GM18867 (cell line): Measurements from ENCODE around the gene FMN2.

ENCODE experiments used
- ATAC-seq: cut with Tn5 transposase; IDR thresholded peaks from one replicate; pipeline ENCODE4 v1.9.1; 2021; ENCODE audit warnings: mild to moderate bottlenecking, moderate library complexity; ENCODE audit not compliant: unreplicated experiment

FMN2 gene

GRCh38 chr1:240091614-240092300, at the start of gene FMN2:
TSS of gene FMN2 (plus strand) at chr1:240091883. CDS start at chr1:240092110, 227 bp downstream.
- ATAC-seq: no peak

- no peak for ATAC-seq
These were observed 47.1 kb upstream of the FMN2 start for GRCh38 chr1:240044620-240045019.

- ATAC-seq: no peak
These were observed 45.7 kb upstream of the FMN2 start for GRCh38 chr1:240046000-240046399.

GRCh38 chr1:240054109-240054701, 37.5 kb upstream of the FMN2 start:
- ATAC-seq: no peak

- no peak for ATAC-seq
These were observed 35.7 kb upstream of the FMN2 start for GRCh38 chr1:240055936-240056335.

- ATAC-seq: no peak
These were observed 35.3 kb upstream of the FMN2 start for GRCh38 chr1:240056350-240056749.

- ATAC-seq: no peak
These were observed 33.6 kb upstream of the FMN2 start for GRCh38 chr1:240058049-240058448.

GRCh38 chr1:240068961-240069360, 22.7 kb upstream of the FMN2 start:
- ATAC-seq: no peak

- ATAC-seq: no peak
These were observed 21.5 kb upstream of the FMN2 start for GRCh38 chr1:240070188-240070587.

- ATAC-seq: no peak
These were observed 18.6 kb upstream of the FMN2 start for GRCh38 chr1:240073097-240073496.

GRCh38 chr1:240074422-240074821, 17.3 kb upstream of the FMN2 start:
- no peak for ATAC-seq

GRCh38 chr1:240074908-240075307, 16.8 kb upstream of the FMN2 start:
- ATAC-seq: no peak

- no peak for ATAC-seq
These were observed 7.3 kb upstream of the FMN2 start for GRCh38 chr1:240084337-240084736.

GRCh38 chr1:240084749-240085148, 6.9 kb upstream of the FMN2 start:
- no peak for ATAC-seq

GRCh38 chr1:240086726-240087125, 5.0 kb upstream of the FMN2 start:
- ATAC-seq: no peak

- no peak for ATAC-seq
These were observed 1.7 kb upstream of the FMN2 start for GRCh38 chr1:240090014-240090413.

- no peak for ATAC-seq
These were observed 604 bp upstream of the FMN2 start for GRCh38 chr1:240090957-240091600.

- no peak for ATAC-seq
These were observed 827 bp downstream of the FMN2 start for GRCh38 chr1:240092301-240093119.

- no peak for ATAC-seq
These were observed 1.7 kb downstream of the FMN2 start for GRCh38 chr1:240093120-240093961.

GRCh38 chr1:240094041-240094722, 2.5 kb downstream of the FMN2 start:
- no peak for ATAC-seq
